OCI-LY3 (cell line): ENCODE measurements around the gene RMI2.

Experiments
- EZH2phosphoT487 ChIP-seq: fragments of 200-600 bp; shearing (Covaris generic); IDR thresholded peaks from 2 replicates; pipeline ENCODE4 v1.6.1; 2018; ENCODE audit warnings: antibody characterized with exemption, mixed run types, low read depth
- TF ChIP-seq, protein P1 (sequence below): fragments of 200-600, 300-600 bp; sonication (generic); IDR thresholded peaks from 2 replicates; pipeline ENCODE4 v1.5.1; 2014; ENCODE audit warnings: antibody characterized with exemption, low read length, low read depth

DNA sequence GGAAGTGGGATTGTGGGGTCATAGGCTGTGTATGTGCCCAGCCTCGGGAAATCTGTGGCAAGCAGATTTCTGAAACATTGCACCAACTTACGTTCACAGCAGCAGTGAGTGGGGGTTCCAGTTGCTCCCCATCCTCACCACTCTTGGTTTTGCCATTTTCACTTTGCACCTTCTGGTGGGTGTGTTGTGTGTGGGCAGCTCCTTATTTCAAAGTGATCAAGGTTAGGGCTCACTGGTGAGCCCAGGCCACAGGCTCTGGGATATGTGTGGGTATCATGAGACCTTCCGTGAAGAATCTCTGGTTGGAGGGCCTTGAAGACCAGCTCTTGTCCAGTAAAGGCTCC, 34.7 kb upstream of the RMI2 start:
- TF ChIP-seq, protein P1, sequence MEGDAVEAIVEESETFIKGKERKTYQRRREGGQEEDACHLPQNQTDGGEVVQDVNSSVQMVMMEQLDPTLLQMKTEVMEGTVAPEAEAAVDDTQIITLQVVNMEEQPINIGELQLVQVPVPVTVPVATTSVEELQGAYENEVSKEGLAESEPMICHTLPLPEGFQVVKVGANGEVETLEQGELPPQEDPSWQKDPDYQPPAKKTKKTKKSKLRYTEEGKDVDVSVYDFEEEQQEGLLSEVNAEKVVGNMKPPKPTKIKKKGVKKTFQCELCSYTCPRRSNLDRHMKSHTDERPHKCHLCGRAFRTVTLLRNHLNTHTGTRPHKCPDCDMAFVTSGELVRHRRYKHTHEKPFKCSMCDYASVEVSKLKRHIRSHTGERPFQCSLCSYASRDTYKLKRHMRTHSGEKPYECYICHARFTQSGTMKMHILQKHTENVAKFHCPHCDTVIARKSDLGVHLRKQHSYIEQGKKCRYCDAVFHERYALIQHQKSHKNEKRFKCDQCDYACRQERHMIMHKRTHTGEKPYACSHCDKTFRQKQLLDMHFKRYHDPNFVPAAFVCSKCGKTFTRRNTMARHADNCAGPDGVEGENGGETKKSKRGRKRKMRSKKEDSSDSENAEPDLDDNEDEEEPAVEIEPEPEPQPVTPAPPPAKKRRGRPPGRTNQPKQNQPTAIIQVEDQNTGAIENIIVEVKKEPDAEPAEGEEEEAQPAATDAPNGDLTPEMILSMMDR: no peak
- TF ChIP-seq EZH2phosphoT487: no peak
